ENCODE measurements around the gene MYZAP. TPM values are rescaled to one million over a fixed set of nuclear protein-coding genes. Genes with fewer than 3 reads are reported as not detected.

MYZAP gene
- total and polyA plus RNA-seq, 2 of the 13 experiments (the other 11 are each of a cell fraction or from before 2014, with no cell fraction given), result not detected

GRCh38 chr15:57704441-57704840 is 112.7 kb downstream of the MYZAP start:
- ChIA-PET POLR2A (no interaction called here), CTCF (ENCODE audit: low intra/inter-chr PET ratio, low total read pairs) (no interaction called here)
- H3K4me2 ChIP-seq (ENCODE audit: low read depth, low read length), result no peak overlapping the region
- H3K27me3 ChIP-seq (ENCODE audit: control insufficient read depth in 1 of 2, insufficient read depth in 2 of 2, low read length in 2 of 2), result peaks cover 0 to 22% of the 10 kb centered on the region in 2 experiments; a peak in 3 of 5 replicates
- intact Hi-C loops (cut with micrococcal nuclease; ENCODE audit: unreplicated experiment) (no loop called here), in situ Hi-C loops (cut with HindIII; ENCODE audit: extremely low pct_ligation_motif_present, low pct_unique_long_range_greater_than_20kb) (no loop called here)
- H3K79me2 ChIP-seq (ENCODE audit: insufficient read depth, low read length), result peaks cover 17% of the 10 kb centered on the region
- no peak overlapping the region for H2AFZ ChIP-seq (ENCODE audit: low read length)
- H3K4me3 ChIP-seq (replicated peaks in 1 of 3; ENCODE audit: insufficient read depth in 1 of 3, low read depth in 2 of 3, low read length in 3 of 3), result no peak overlapping the region
- peaks cover 0 to 6% of the 10 kb centered on the region in 2 experiments; a peak in 3 of 5 replicates for H3K36me3 ChIP-seq (replicated peaks in 1 of 2; ENCODE audit: control insufficient read depth in 1 of 2, insufficient read depth in 2 of 2, low read length in 2 of 2)
- no peak for DNase-seq (ENCODE audit: low spot score)
- H3K9me3 ChIP-seq (ENCODE audit: low read length), result peaks cover 5% of the 10 kb centered on the region; the same call in 1 of the 2 replicates
- no TSS peak for BruUV-seq (replicated peaks)
- H3K9ac ChIP-seq (ENCODE audit: insufficient read depth, low read depth, low read length), result no peak overlapping the region
- FAIRE-seq, result no peak
- TF ChIP-seq KAT7 (CRISPR knock-in tag; IDR thresholded peaks at IDR 0.05; ENCODE audit: borderline replicate concordance), result no peak
- TF ChIP-seq ZMYM2 (CRISPR knock-in tag; IDR thresholded peaks at IDR 0.05), result no peak
- no peak for TF ChIP-seq HMG20B (CRISPR knock-in tag; conservative IDR thresholded peaks at IDR 0.05)
- TF ChIP-seq FOXO1 (CRISPR knock-in tag; IDR thresholded peaks at IDR 0.05), result no peak
- TF ChIP-seq BCL3 (CRISPR knock-in tag; IDR thresholded peaks at IDR 0.05), result no peak
- TF ChIP-seq REST (IDR thresholded peaks at IDR 0.05; ENCODE audit: borderline replicate concordance in 1 of 2, low read depth in 1 of 2, low read length in 2 of 2), result no peak
- no peak for TF ChIP-seq ZNF776 (CRISPR knock-in tag; IDR thresholded peaks at IDR 0.05)
- TF ChIP-seq MNT (IDR thresholded peaks at IDR 0.05), result no peak
- no peak for TF ChIP-seq SMYD3 (CRISPR knock-in tag; IDR thresholded peaks at IDR 0.05)
- TF ChIP-seq MAZ (IDR thresholded peaks at IDR 0.05; ENCODE audit: borderline replicate concordance, low read depth, low read length), result no peak
- TF ChIP-seq MAZ (CRISPR knock-in tag; IDR thresholded peaks at IDR 0.05; ENCODE audit: low read depth), result no peak
- TF ChIP-seq PBX2 (CRISPR knock-in tag; IDR thresholded peaks at IDR 0.05), result no peak
- TF ChIP-seq DBP (CRISPR knock-in tag; IDR thresholded peaks at IDR 0.05; ENCODE audit: not compliant biosample characterization), result no peak
- TF ChIP-seq SSRP1 (CRISPR knock-in tag; IDR thresholded peaks at IDR 0.05), result no peak
- TF ChIP-seq ZNF230 (CRISPR knock-in tag; IDR thresholded peaks at IDR 0.05), result no peak
- H3K4me1 ChIP-seq (ENCODE audit: insufficient read depth, low read length), result peaks cover 17% of the 10 kb centered on the region
- 60% methylated on average over 3 of the region's 3 CpGs for WGBS (ENCODE audit: low lambda C conversion rate)
- H4K20me1 ChIP-seq (ENCODE audit: insufficient read depth, low read length), result no peaks in the 10 kb centered on the region
- ATAC-seq, result no peak
- no peak overlapping the region for H3K27ac ChIP-seq (ENCODE audit: extremely low read length, insufficient read depth, low read length)
